ENCODE results near the gene BTN3A1. TPM values are rescaled to one million over a fixed set of nuclear protein-coding genes. Genes with fewer than 3 reads are reported as not detected.

BTN3A1 gene
- polyA plus RNA-seq, 1 donor from 2014 or later, result 38.2 TPM

- Histone ChIP-seq H3F3A (ENCODE audit: insufficient read depth, low read length, poor library complexity, severe bottlenecking) (no peaks in the 10 kb centered on the region), H3K9me3 (ENCODE audit: low read length) (no peaks in the 10 kb centered on the region), H3K27ac (ENCODE audit: low read length) (no peak overlapping the region), H3K9me2 (ENCODE audit: insufficient read depth, low read length) (no peaks in the 10 kb centered on the region), H3K9ac (ENCODE audit: low read length) (no peak overlapping the region), H3K4me3 (ENCODE audit: low read length) (no peak overlapping the region), H4K20me1 (ENCODE audit: insufficient read depth) (no peaks in the 10 kb centered on the region), H3K4me2 (ENCODE audit: low read length) (no peak overlapping the region), H2AFZ (ENCODE audit: low read depth, low read length) (no peak overlapping the region), H3K79me2 (replicated peaks; ENCODE audit: insufficient read depth, low read length) (no peaks in the 10 kb centered on the region), H3K36me3 (ENCODE audit: insufficient read depth, low read length) (no peaks in the 10 kb centered on the region), H3K27me3 (ENCODE audit: insufficient read depth, low read depth, low read length) (no peaks in the 10 kb centered on the region)
- TF ChIP-seq EZH2 (IDR thresholded peaks at IDR 0.05; ENCODE audit: borderline replicate concordance, insufficient read depth, low read length, poor library complexity, severe bottlenecking) (no peak), POLR2AphosphoS5 (IDR thresholded peaks at IDR 0.05) (no peak)
These were observed 35.9 kb downstream of the BTN3A1 start for GRCh38 chr6:26438000-26438399.

- H2AFZ ChIP-seq (ENCODE audit: low read depth, low read length), result no peak overlapping the region
- H3K27ac ChIP-seq (ENCODE audit: low read length), result no peak overlapping the region
- H3K79me2 ChIP-seq (replicated peaks; ENCODE audit: insufficient read depth, low read length), result no peaks in the 10 kb centered on the region
These were observed 37.4 kb downstream of the BTN3A1 start for GRCh38 chr6:26439151-26440125.

More at GRCh38 chr6:26439151-26440125, 37.4 kb downstream of the BTN3A1 start:
- Histone ChIP-seq H3K27me3 (ENCODE audit: insufficient read depth, low read depth, low read length) (no peaks in the 10 kb centered on the region), H3K4me2 (ENCODE audit: low read length) (no peak overlapping the region), H3K9me3 (ENCODE audit: low read length) (no peaks in the 10 kb centered on the region), H3K9me2 (ENCODE audit: insufficient read depth, low read length) (no peaks in the 10 kb centered on the region), H3K4me3 (ENCODE audit: low read length) (no peak overlapping the region), H3F3A (ENCODE audit: insufficient read depth, low read length, poor library complexity, severe bottlenecking) (no peaks in the 10 kb centered on the region), H3K36me3 (ENCODE audit: insufficient read depth, low read length) (no peaks in the 10 kb centered on the region), H4K20me1 (ENCODE audit: insufficient read depth) (no peaks in the 10 kb centered on the region), H3K9ac (ENCODE audit: low read length) (no peak overlapping the region)
- no peak for TF ChIP-seq EP300 (conservative IDR thresholded peaks at IDR 0.05; ENCODE audit: poor library complexity, severe bottlenecking)
- no peak for TF ChIP-seq REST (IDR thresholded peaks at IDR 0.05; ENCODE audit: borderline replicate concordance)
- TF ChIP-seq POLR2AphosphoS5 (IDR thresholded peaks at IDR 0.05), result no peak
- no peak for TF ChIP-seq EZH2 (IDR thresholded peaks at IDR 0.05; ENCODE audit: borderline replicate concordance, insufficient read depth, low read length, poor library complexity, severe bottlenecking)
- no peak for TF ChIP-seq TAF1 (IDR thresholded peaks at IDR 0.05; ENCODE audit: low read depth)
- TF ChIP-seq RAD21 (conservative IDR thresholded peaks at IDR 0.05), result no peak
- no peak for TF ChIP-seq CTCF (IDR thresholded peaks at IDR 0.05; ENCODE audit: poor library complexity, severe bottlenecking)
- no peak for TF ChIP-seq SMC3 (conservative IDR thresholded peaks at IDR 0.05; ENCODE audit: poor library complexity)
- no peak for TF ChIP-seq MXI1 (conservative IDR thresholded peaks at IDR 0.05; ENCODE audit: poor library complexity, severe bottlenecking)

Measured in neural cell (in vitro differentiated cells).